GM21447 (cell line): ENCODE results near the gene TOLLIP.

Source experiments
- ATAC-seq: cut with Tn5 transposase; IDR thresholded peaks from one replicate; pipeline ENCODE4 v1.9.1; 2021; ENCODE audit not compliant: unreplicated experiment

The TOLLIP gene

GRCh38 chr11:1234771-1235305 lies 74.6 kb downstream of the TOLLIP start:
- ATAC-seq = no peak

- ATAC-seq = no peak
Measured at GRCh38 chr11:1234054-1234720, 75.2 kb downstream of the TOLLIP start.

GRCh38 chr11:1233351-1234053 lies 75.9 kb downstream of the TOLLIP start:
- no peak for ATAC-seq

- no peak for ATAC-seq
Measured at GRCh38 chr11:1232883-1233321, 76.5 kb downstream of the TOLLIP start.

GRCh38 chr11:1232021-1232882 lies 77.2 kb downstream of the TOLLIP start:
- no peak for ATAC-seq

GRCh38 chr11:1231396-1232020 lies 77.9 kb downstream of the TOLLIP start:
- no peak for ATAC-seq

GRCh38 chr11:1230456-1231395 lies 78.7 kb downstream of the TOLLIP start:
- no peak for ATAC-seq

GRCh38 chr11:1230121-1230455 lies 79.3 kb downstream of the TOLLIP start:
- ATAC-seq = no peak

GRCh38 chr11:1229471-1230120 lies 79.8 kb downstream of the TOLLIP start:
- ATAC-seq = no peak

GRCh38 chr11:1228921-1229451 lies 80.4 kb downstream of the TOLLIP start:
- no peak for ATAC-seq

- no peak for ATAC-seq
Measured at GRCh38 chr11:1228101-1228821, 81.2 kb downstream of the TOLLIP start.

- no peak for ATAC-seq
Measured at GRCh38 chr11:1227551-1228100, 81.8 kb downstream of the TOLLIP start.

- ATAC-seq = no peak
Measured at GRCh38 chr11:1226986-1227550, 82.4 kb downstream of the TOLLIP start.

- ATAC-seq = no peak
Measured at GRCh38 chr11:1226226-1226985, 83.0 kb downstream of the TOLLIP start.

GRCh38 chr11:1225386-1226225 lies 83.8 kb downstream of the TOLLIP start:
- no peak for ATAC-seq
